GM12878 (cell line): ENCODE data around the gene OCA2. TPM values are rescaled to one million over a fixed set of nuclear protein-coding genes. Genes with fewer than 3 reads are reported as not detected.

Source experiments
- ATAC-seq: fragments of 200-7000 bp; cut with Tn5 transposase; 3 replicates; pipeline ENCODE4 v1.9.1; 2020; ENCODE audit warnings: mild to moderate bottlenecking, moderate library complexity
- BruUV-seq: library from RNA; stranded (reverse); fragments of 400-500 nt; replicated peaks from 2 replicates; lab custom pipeline; 2021; lab: Mats Ljungman, UMichigan
- CTCF ChIA-PET: fragments of 300-600 bp; sonication (Branson Sonifier 250); formaldehyde crosslinking; extraction: SDS; loops from one replicate; lab custom pipeline; 2021; ENCODE audit warnings: inconsistent platforms; lab: Yijun Ruan, JAX
- POLR2A ChIA-PET: fragments of 350-600 bp; formaldehyde crosslinking; extraction: SDS; loops from one replicate; lab custom pipeline; 2021; ENCODE audit warnings: inconsistent platforms; lab: Charles Lee
- RAD21 ChIA-PET: fragments of 300-600 bp; sonication (Branson Sonifier 250); formaldehyde crosslinking; loops from one replicate; lab custom pipeline; 2023; ENCODE audit warnings: antibody characterized with exemption; ENCODE audit not compliant: unreplicated experiment; lab: Charles Lee
- SMC1A ChIA-PET: fragments of 300-600 bp; sonication (Branson Sonifier 250); formaldehyde crosslinking; loops from one replicate; lab custom pipeline; 2023; ENCODE audit not compliant: unreplicated experiment, uncharacterized antibody; lab: Charles Lee
- DNase-seq: peaks from one replicate; pipeline ENCODE4 v3.0.0-alpha.2; 2011; ENCODE audit warnings: low read depth, low spot score
- FAIRE-seq: peaks from 3 replicates; lab custom pipeline; 2011; peaks lifted over from hg19 to GRCh38; lab: Jason Lieb, UNC
- H2AFZ ChIP-seq: 2 replicates; pipeline ENCODE4 v1.6.0; 2011; ENCODE audit warnings: low read depth, low read length, control low read depth; ENCODE audit not compliant: control insufficient read depth
- H3K27ac ChIP-seq: 2 replicates; pipeline ENCODE4 v1.5.1; 2011; ENCODE audit warnings: control low read depth; ENCODE audit not compliant: control insufficient read depth, insufficient read depth
- H3K27me3 ChIP-seq, 2 experiments: replicated peaks in 1 of 2; 2 replicates each; pipeline versions ENCODE4 v1.6.0 to v1.6.1; 2011; ENCODE audit warnings: low read length in 1 of 2; ENCODE audit not compliant: control insufficient read depth in 2 of 2, insufficient read depth in 2 of 2
- H3K36me3 ChIP-seq, 2 experiments: 2 replicates each; pipeline ENCODE4 v1.5.1; 2011; ENCODE audit warnings: low read length in 1 of 2; ENCODE audit not compliant: control insufficient read depth in 2 of 2, insufficient read depth in 2 of 2
- H3K4me1 ChIP-seq: 2 replicates; pipeline ENCODE4 v1.6.1; 2011; ENCODE audit warnings: mild to moderate bottlenecking, low read length, moderate library complexity, mixed read lengths; ENCODE audit not compliant: control insufficient read depth, insufficient read depth
- H3K4me2 ChIP-seq: 2 replicates; pipeline ENCODE4 v1.6.0; 2011; ENCODE audit warnings: control low read depth; ENCODE audit not compliant: control insufficient read depth, insufficient read depth
- H3K4me3 ChIP-seq: fragments of 200-600 bp; sonication (generic); 2 replicates; pipeline ENCODE4 v1.5.1; 2016
- H3K79me2 ChIP-seq: 2 replicates; pipeline ENCODE4 v1.6.0; 2011; ENCODE audit warnings: low read length; ENCODE audit not compliant: control insufficient read depth, insufficient read depth
- H3K9ac ChIP-seq: 2 replicates; pipeline ENCODE4 v1.8.0; 2011; ENCODE audit warnings: low read length, control low read depth, mixed read lengths; ENCODE audit not compliant: control insufficient read depth, insufficient read depth
- H3K9me3 ChIP-seq: replicated peaks from 3 replicates; pipeline ENCODE4 v1.5.1; 2011; ENCODE audit warnings: mild to moderate bottlenecking, low read length; ENCODE audit not compliant: control insufficient read depth, insufficient read depth
- H4K20me1 ChIP-seq: 2 replicates; pipeline ENCODE4 v1.6.0; 2011; ENCODE audit not compliant: control insufficient read depth, insufficient read depth
- CREM ChIP-seq: IDR thresholded peaks from 2 replicates; pipeline ENCODE4 v1.6.1; 2014; ENCODE audit warnings: antibody characterized with exemption, low read depth
- JUNB ChIP-seq: IDR thresholded peaks from 2 replicates; pipeline ENCODE4 v1.6.1; 2016; ENCODE audit warnings: antibody characterized with exemption, mild to moderate bottlenecking
- MEF2B ChIP-seq: fragments of 450-650 bp; IDR thresholded peaks from 2 replicates; pipeline ENCODE4 v1.6.1; 2018; ENCODE audit warnings: mild to moderate bottlenecking, moderate library complexity; ENCODE audit not compliant: partially characterized antibody, poor library complexity, severe bottlenecking
- SPI1 ChIP-seq: IDR thresholded peaks from 2 replicates; pipeline ENCODE4 v1.6.1; 2011; ENCODE audit warnings: low read depth, mild to moderate bottlenecking, low read length, moderate library complexity, borderline replicate concordance; ENCODE audit not compliant: insufficient read depth
- WGBS: methylation state at CpG from one replicate; pipeline ENCODE4 v1.1.6; 2016; ENCODE audit warnings: low lambda C conversion rate; ENCODE audit not compliant: insufficient replicate concordance, insufficient coverage; ENCODE audit errors: missing lambda C conversion rate; 5-methylcytosine and 5-hydroxymethylcytosine counted together
- in situ Hi-C: fragments of 300-500 bp; cut with MboI; formaldehyde crosslinking; loops from 9 replicates; pipeline ENCODE4 v1.14.3; 2018; ENCODE audit warnings: mixed read lengths
- intact Hi-C: fragments of 100-400 bp; cut with micrococcal nuclease; formaldehyde crosslinking; loops from one replicate; pipeline ENCODE4 v1.14.2; 2022; ENCODE audit not compliant: unreplicated experiment
- polyA plus RNA-seq, 11 experiments: library from polyadenylated mRNA; depleted of rRNA in 4 of 11; unstranded in 6 of 11; stranded (reverse) in 5 of 11; fragments of >200 nt; fragmentation: Nextera tagmentation in 4 of 11; fragmentation: Illumina TruSeq in 1 of 11; extraction: Ambion mirVana in 4 of 11; extraction: Trizol in 1 of 11; gene quantifications; 1 replicate in 1 of 11; 2 replicates in 10 of 11; pipeline versions ENCODE4 v1.2.1 to v1.2.3, GENCODE V29; 2011 to 2016; ENCODE audit warnings: inconsistent platforms in 2 of 11, missing spikeins in 2 of 11, low read depth in 1 of 11
- total RNA-seq, 4 experiments: library from RNA; depleted of rRNA in 3 of 4; stranded (reverse); fragments of >200 nt in 3 of 4; fragmentation: Illumina TruSeq in 1 of 4; extraction: Trizol in 1 of 4; gene quantifications; 2 replicates each; pipeline versions ENCODE4 v1.2.1 to v1.2.3, GENCODE V29; 2013 to 2021
- TF ChIP-seq, protein P1 (sequence below): fragments of 150-350 bp; IDR thresholded peaks from 2 replicates; pipeline ENCODE4 v1.6.1; 2014; ENCODE audit warnings: mild to moderate bottlenecking, low read depth, low read length
- TF ChIP-seq, protein P2 (sequence below): fragments of 450-650 bp; IDR thresholded peaks from 2 replicates; pipeline ENCODE4 v1.6.1; 2017; ENCODE audit warnings: antibody characterized with exemption, mild to moderate bottlenecking, moderate library complexity

Gene OCA2
- total and polyA plus RNA-seq, 10 of the 15 experiments (the other 5 are each of a cell fraction or from before 2014, with no cell fraction given): 0.04 to 1.8 TPM; not detected in 8

DNA sequence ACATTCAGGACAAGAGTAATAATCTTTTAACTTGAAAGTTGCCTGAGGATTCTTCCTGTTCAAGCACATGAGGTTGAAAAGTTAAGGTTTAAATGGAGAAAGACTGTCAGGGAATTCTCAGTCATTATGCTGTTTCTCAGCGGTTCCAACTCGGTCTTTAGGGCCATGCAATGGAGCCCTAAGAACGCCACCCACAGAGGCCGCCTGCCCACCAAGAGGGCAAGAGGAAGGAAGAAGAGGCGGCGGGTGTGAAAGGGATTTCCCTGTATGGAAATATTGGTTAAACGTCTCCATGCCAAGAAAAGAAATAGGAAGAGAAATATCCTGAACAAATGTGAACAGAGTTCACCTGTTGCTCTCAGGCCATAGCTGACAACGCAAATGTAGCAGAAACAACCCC, 234.4 kb downstream of the OCA2 start:
- no peak for ATAC-seq
- no peaks in the 10 kb centered on the region for H3K79me2 ChIP-seq
- intact Hi-C loops: no loop called here
- no peak for FAIRE-seq
- H3K27ac ChIP-seq: no peak overlapping the region
- 29% methylated on average over 8 of the region's 8 CpGs for WGBS
- H2AFZ ChIP-seq: no peak overlapping the region
- RAD21 ChIA-PET: no interaction called here
- SMC1A ChIA-PET: no interaction called here
- POLR2A ChIA-PET: no interaction called here
- no peak overlapping the region for H3K4me2 ChIP-seq
- no peak overlapping the region for H3K4me3 ChIP-seq
- no peak overlapping the region for H3K9ac ChIP-seq
- no peak for TF ChIP-seq MEF2B
- no peak for TF ChIP-seq SPI1
- TF ChIP-seq, protein P1, sequence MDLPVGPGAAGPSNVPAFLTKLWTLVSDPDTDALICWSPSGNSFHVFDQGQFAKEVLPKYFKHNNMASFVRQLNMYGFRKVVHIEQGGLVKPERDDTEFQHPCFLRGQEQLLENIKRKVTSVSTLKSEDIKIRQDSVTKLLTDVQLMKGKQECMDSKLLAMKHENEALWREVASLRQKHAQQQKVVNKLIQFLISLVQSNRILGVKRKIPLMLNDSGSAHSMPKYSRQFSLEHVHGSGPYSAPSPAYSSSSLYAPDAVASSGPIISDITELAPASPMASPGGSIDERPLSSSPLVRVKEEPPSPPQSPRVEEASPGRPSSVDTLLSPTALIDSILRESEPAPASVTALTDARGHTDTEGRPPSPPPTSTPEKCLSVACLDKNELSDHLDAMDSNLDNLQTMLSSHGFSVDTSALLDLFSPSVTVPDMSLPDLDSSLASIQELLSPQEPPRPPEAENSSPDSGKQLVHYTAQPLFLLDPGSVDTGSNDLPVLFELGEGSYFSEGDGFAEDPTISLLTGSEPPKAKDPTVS: no peak
- TF ChIP-seq, protein P2, sequence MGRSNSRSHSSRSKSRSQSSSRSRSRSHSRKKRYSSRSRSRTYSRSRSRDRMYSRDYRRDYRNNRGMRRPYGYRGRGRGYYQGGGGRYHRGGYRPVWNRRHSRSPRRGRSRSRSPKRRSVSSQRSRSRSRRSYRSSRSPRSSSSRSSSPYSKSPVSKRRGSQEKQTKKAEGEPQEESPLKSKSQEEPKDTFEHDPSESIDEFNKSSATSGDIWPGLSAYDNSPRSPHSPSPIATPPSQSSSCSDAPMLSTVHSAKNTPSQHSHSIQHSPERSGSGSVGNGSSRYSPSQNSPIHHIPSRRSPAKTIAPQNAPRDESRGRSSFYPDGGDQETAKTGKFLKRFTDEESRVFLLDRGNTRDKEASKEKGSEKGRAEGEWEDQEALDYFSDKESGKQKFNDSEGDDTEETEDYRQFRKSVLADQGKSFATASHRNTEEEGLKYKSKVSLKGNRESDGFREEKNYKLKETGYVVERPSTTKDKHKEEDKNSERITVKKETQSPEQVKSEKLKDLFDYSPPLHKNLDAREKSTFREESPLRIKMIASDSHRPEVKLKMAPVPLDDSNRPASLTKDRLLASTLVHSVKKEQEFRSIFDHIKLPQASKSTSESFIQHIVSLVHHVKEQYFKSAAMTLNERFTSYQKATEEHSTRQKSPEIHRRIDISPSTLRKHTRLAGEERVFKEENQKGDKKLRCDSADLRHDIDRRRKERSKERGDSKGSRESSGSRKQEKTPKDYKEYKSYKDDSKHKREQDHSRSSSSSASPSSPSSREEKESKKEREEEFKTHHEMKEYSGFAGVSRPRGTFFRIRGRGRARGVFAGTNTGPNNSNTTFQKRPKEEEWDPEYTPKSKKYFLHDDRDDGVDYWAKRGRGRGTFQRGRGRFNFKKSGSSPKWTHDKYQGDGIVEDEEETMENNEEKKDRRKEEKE: no peak
- TF ChIP-seq JUNB: no peak
- no peak for TF ChIP-seq CREM
- TF ChIP-seq, all 136 proteins: peak for 0
- Histone ChIP-seq H3K4me1 (no peaks in the 10 kb centered on the region), H3K9me3 (no peaks in the 10 kb centered on the region; the same call in 2 of the 3 replicates), H4K20me1 (no peaks in the 10 kb centered on the region), H3K36me3 (no peaks in the 10 kb centered on the region), H3K27me3 (no peaks in the 10 kb centered on the region)
- in situ Hi-C loops: no loop called here
- CTCF ChIA-PET: no interaction called here
- DNase-seq: no peak
- BruUV-seq: no TSS peak
